HepG2 (cell line): ENCODE data around the gene FANCE. TPM values are rescaled to one million over a fixed set of nuclear protein-coding genes. Genes with fewer than 3 reads are reported as not detected.

Experiments
- ATAC-seq: fragments of 200-7000 bp; cut with Tn5 transposase; 3 replicates; pipeline ENCODE4 v1.9.1; 2020; ENCODE audit warnings: mild to moderate bottlenecking, moderate library complexity
- BruUV-seq: library from RNA; stranded (reverse); fragments of 400-500 nt; replicated peaks from 2 replicates; lab custom pipeline; 2021; lab: Mats Ljungman, UMichigan
- CTCF ChIA-PET: fragments of 300-600 bp; formaldehyde crosslinking; extraction: SDS; loops from one replicate; lab custom pipeline; 2021; ENCODE audit warnings: low total read pairs, inconsistent platforms, low intra/inter-chr PET ratio; lab: Yijun Ruan, JAX
- POLR2A ChIA-PET: fragments of 350-600 bp; sonication (Branson Sonifier 250); formaldehyde crosslinking; loops from one replicate; lab custom pipeline; 2020; ENCODE audit warnings: antibody characterized with exemption, inconsistent platforms; lab: Yijun Ruan, JAX
- DNase-seq: peaks from one replicate; pipeline ENCODE4 v3.0.0-alpha.2; 2015; ENCODE audit warnings: low spot score
- FAIRE-seq: peaks from 3 replicates; lab custom pipeline; 2011; peaks lifted over from hg19 to GRCh38; lab: Jason Lieb, UNC
- H2AFZ ChIP-seq: one replicate; pipeline ENCODE4 v1.6.1; 2011; ENCODE audit warnings: low read length, inconsistent platforms
- H3K27ac ChIP-seq: fragments of 300-600 bp; 3 replicates; pipeline ENCODE4 v1.8.0; 2011; ENCODE audit warnings: mixed run types, mild to moderate bottlenecking, mixed read lengths, low read length, inconsistent platforms; ENCODE audit not compliant: insufficient read depth; ENCODE audit errors: extremely low read length
- H3K27me3 ChIP-seq, 2 experiments: fragments of 200-600 bp in 1 of 2; 2 replicates in 1 of 2; 3 replicates in 1 of 2; pipeline versions ENCODE4 v1.6.0 to v1.8.0; 2011; ENCODE audit warnings: low read length in 2 of 2, mild to moderate bottlenecking in 2 of 2, moderate library complexity in 2 of 2, inconsistent platforms in 1 of 2; ENCODE audit not compliant: insufficient read depth in 2 of 2, control insufficient read depth in 1 of 2
- H3K36me3 ChIP-seq, 2 experiments: fragments of 200-600 bp in 1 of 2; replicated peaks in 1 of 2; 2 replicates in 1 of 2; 3 replicates in 1 of 2; pipeline versions ENCODE4 v1.5.1 to v1.8.0; 2011; ENCODE audit warnings: low read length in 2 of 2, inconsistent platforms in 1 of 2; ENCODE audit not compliant: insufficient read depth in 2 of 2, control insufficient read depth in 1 of 2
- H3K4me1 ChIP-seq: 2 replicates; pipeline ENCODE4 v1.5.1; 2012; ENCODE audit warnings: low read length, inconsistent platforms; ENCODE audit not compliant: insufficient read depth
- H3K4me2 ChIP-seq: 2 replicates; pipeline ENCODE4 v1.6.0; 2011; ENCODE audit warnings: low read depth, low read length, inconsistent platforms
- H3K4me3 ChIP-seq, 3 experiments: fragments of 200-600 bp in 1 of 3; sonication (generic), shearing (Covaris generic) in 1 of 3; replicated peaks in 1 of 3; 2 replicates each; pipeline ENCODE4 v1.5.1; 2011 to 2016; ENCODE audit warnings: low read length in 3 of 3, inconsistent platforms in 2 of 3, low read depth in 2 of 3, mild to moderate bottlenecking in 2 of 3, control low read depth in 1 of 3, mixed read lengths in 1 of 3; ENCODE audit not compliant: insufficient read depth in 1 of 3
- H3K79me2 ChIP-seq: one replicate; pipeline ENCODE4 v1.6.1; 2011; ENCODE audit warnings: low read length, inconsistent platforms; ENCODE audit not compliant: insufficient read depth
- H3K9ac ChIP-seq: 2 replicates; pipeline ENCODE4 v1.6.0; 2011; ENCODE audit warnings: mild to moderate bottlenecking, low read depth, low read length, inconsistent platforms; ENCODE audit not compliant: insufficient read depth
- H3K9me3 ChIP-seq: 2 replicates; pipeline ENCODE4 v1.5.1; 2012; ENCODE audit warnings: mild to moderate bottlenecking, low read length
- H4K20me1 ChIP-seq: 2 replicates; pipeline ENCODE4 v1.6.0; 2011; ENCODE audit warnings: inconsistent platforms, mild to moderate bottlenecking, low read length, moderate library complexity; ENCODE audit not compliant: insufficient read depth
- AKAP8 ChIP-seq: sonication (generic); formaldehyde crosslinking; IDR thresholded peaks from 2 replicates; pipeline ENCODE4 v1.5.1; 2020; ENCODE audit warnings: mild to moderate bottlenecking, missing genetic modification reagents
- CENPX ChIP-seq: sonication (generic); formaldehyde crosslinking; IDR thresholded peaks from 2 replicates; pipeline ENCODE4 v1.9.0; 2021; ENCODE audit warnings: mild to moderate bottlenecking, missing genetic modification reagents, moderate library complexity
- HOXD1 ChIP-seq: sonication (generic); formaldehyde crosslinking; IDR thresholded peaks from 2 replicates; pipeline ENCODE4 v1.5.0; 2020; ENCODE audit warnings: missing genetic modification reagents
- NFYB ChIP-seq: sonication (generic); formaldehyde crosslinking; IDR thresholded peaks from 2 replicates; pipeline ENCODE4 v1.4.0; 2020; ENCODE audit warnings: missing genetic modification reagents
- RAD21 ChIP-seq: fragments of 450-650 bp; formaldehyde crosslinking; IDR thresholded peaks from 2 replicates; pipeline ENCODE4 v1.5.0; 2020; ENCODE audit warnings: mild to moderate bottlenecking
- SKI ChIP-seq: fragments of 450-650 bp; IDR thresholded peaks from one replicate; pipeline ENCODE4 v1.6.1; 2018; ENCODE audit warnings: mild to moderate bottlenecking; ENCODE audit not compliant: partially characterized antibody
- ZBTB8A ChIP-seq: sonication (generic); formaldehyde crosslinking; IDR thresholded peaks from 2 replicates; pipeline ENCODE4 v1.4.0; 2020; ENCODE audit warnings: mild to moderate bottlenecking, low read depth, missing genetic modification reagents, borderline replicate concordance
- ZFP62 ChIP-seq: sonication (generic); formaldehyde crosslinking; IDR thresholded peaks from 2 replicates; pipeline ENCODE4 v1.4.0; 2020; ENCODE audit warnings: missing genetic modification reagents
- ZNF629 ChIP-seq: sonication (generic); formaldehyde crosslinking; conservative IDR thresholded peaks from 2 replicates; pipeline ENCODE4 v1.5.0; 2020; ENCODE audit warnings: missing genetic modification reagents
- ZNF766 ChIP-seq: sonication (generic); formaldehyde crosslinking; IDR thresholded peaks from 2 replicates; pipeline ENCODE4 v1.5.0; 2020; ENCODE audit warnings: missing genetic modification reagents, borderline replicate concordance
- WGBS: methylation state at CpG from one replicate; pipeline ENCODE4 v1.1.6; 2017; ENCODE audit warnings: low lambda C conversion rate; 5-methylcytosine and 5-hydroxymethylcytosine counted together
- in situ Hi-C: cut with HindIII; loops from 2 replicates; pipeline ENCODE4 v1.10.0; 2017; ENCODE audit warnings: low pct_unique_long_range_greater_than_20kb; ENCODE audit not compliant: extremely low pct_ligation_motif_present
- intact Hi-C: fragments of 100-400 bp; cut with micrococcal nuclease; formaldehyde crosslinking; loops from one replicate; pipeline ENCODE4 v1.10.0; 2022; ENCODE audit not compliant: unreplicated experiment
- polyA plus RNA-seq, 8 experiments: library from polyadenylated mRNA; depleted of rRNA in 3 of 8; stranded (reverse) in 7 of 8; unstranded in 1 of 8; fragments of >200 nt; fragmentation: Illumina TruSeq in 4 of 8; extraction: Trizol in 4 of 8; gene quantifications; 2 replicates each; pipeline versions ENCODE4 v1.2.1 to v1.2.3, GENCODE V29; 2011 to 2016; ENCODE audit warnings: low read depth in 4 of 8, missing spikeins in 1 of 8, mixed read lengths in 1 of 8; ENCODE audit not compliant: insufficient read depth in 1 of 8
- total RNA-seq, 5 experiments: library from RNA; depleted of rRNA; stranded (reverse); fragments of >200 nt; fragmentation: Illumina TruSeq; extraction: Trizol; gene quantifications; 2 replicates each; pipeline ENCODE4 v1.2.3, GENCODE V29; 2016; ENCODE audit warnings: low read depth in 1 of 5
- TF ChIP-seq, protein P1 (sequence below): sonication (generic); formaldehyde crosslinking; IDR thresholded peaks from 2 replicates; pipeline ENCODE4 v1.5.1; 2020; ENCODE audit warnings: missing genetic modification reagents, mild to moderate bottlenecking, borderline replicate concordance
- TF ChIP-seq, protein P2 (sequence below): sonication (generic); formaldehyde crosslinking; IDR thresholded peaks from 2 replicates; pipeline ENCODE4 v1.9.0; 2022; ENCODE audit warnings: missing genetic modification reagents, mild to moderate bottlenecking, borderline replicate concordance
- TF ChIP-seq, protein P3 (sequence below): IDR thresholded peaks from 2 replicates; pipeline ENCODE4 v1.6.1; 2016; ENCODE audit warnings: control low read depth

FANCE gene
- total and polyA plus RNA-seq, 2 of the 13 experiments (the other 11 are each of a cell fraction or from before 2014, with no cell fraction given), result 7.1 to 11.2 TPM

DNA sequence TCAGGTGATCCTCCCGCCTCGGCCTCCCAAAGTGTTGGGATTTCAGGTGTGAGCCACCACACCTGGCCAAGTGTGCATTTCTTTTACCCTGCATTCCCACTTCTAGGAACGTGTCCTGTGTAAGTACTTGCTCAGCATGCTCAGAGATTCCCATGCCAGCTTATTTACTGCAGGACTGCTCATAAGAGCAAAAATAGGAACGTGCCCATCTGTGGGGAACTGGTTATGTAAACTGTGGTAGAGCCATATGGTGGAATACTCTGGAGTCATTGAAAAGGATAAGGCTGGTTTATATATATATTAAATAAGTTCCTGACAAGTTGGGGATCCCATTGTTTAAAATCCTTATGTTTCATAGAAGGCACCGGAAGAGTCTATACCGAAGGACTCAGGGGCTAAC, 38.2 kb upstream of the FANCE start:
- H3K4me3 ChIP-seq, result no peak overlapping the region
- ATAC-seq, result no peak
- CTCF ChIA-PET, result no interaction called here

DNA sequence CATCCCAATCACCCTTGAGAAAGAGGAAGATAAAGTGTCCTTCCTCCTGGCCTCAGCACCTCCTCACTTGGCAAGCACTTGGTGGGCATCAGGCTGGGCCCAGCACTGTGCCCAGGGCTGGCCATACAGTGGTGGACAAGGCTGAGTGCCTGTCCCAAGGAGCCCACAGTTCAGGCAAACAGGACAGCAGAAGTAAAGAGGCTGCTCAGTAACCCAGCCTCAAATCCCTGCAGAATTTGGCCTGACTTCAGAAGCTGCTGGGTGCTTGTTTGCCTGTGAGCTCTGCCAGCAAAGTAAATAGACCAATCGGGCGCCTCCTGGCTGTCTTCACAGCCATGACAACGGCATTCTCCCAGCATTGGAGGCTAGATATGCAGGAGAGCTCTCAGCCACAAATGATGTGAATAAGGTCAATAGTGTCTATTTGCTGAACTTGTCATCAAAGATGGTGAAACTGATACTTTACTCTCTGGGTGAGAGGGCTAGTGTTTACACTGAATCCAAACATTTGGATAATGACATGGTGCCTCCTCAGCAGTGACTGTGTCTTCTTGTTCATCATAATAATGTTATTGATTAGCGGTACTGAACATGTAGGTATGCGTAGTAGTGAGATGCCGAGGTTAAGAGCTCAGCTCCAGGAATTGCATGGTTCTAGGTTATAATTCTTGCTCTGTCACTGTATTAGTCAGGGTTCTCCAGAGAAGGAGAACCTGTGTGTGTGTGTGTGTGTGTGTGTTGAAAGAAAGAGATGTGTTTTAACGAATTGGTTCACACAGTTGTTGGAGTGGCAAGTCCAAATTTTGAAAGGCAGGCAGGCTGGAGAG, 36.9 kb upstream of the FANCE start:
- FAIRE-seq (peak; percentile 98), DNase-seq (peak; percentile 99), ATAC-seq (peak; percentile 92)
- Histone ChIP-seq H4K20me1 (peaks cover 3% of the 10 kb centered on the region; the same call in 1 of the 2 replicates), H3K27me3 (no peaks in the 10 kb centered on the region), H2AFZ (no peak overlapping the region), H3K79me2 (no peaks in the 10 kb centered on the region), H3K27ac (peak overlapping the region; percentile 52), H3K4me2 (peak overlapping the region; percentile 50), H3K4me1 (peaks cover 33% of the 10 kb centered on the region), H3K9me3 (no peaks in the 10 kb centered on the region), H3K4me3 (no peak overlapping the region; a peak in 1 of 6 replicates), H3K9ac (no peak overlapping the region), H3K36me3 (peaks cover 2 to 22% of the 10 kb centered on the region in 2 experiments; a peak in 3 of 5 replicates)
- in situ Hi-C loops, result no loop called here
- WGBS, result 3% methylated on average over 7 of the region's 7 CpGs
- BruUV-seq, result no TSS peak
- intact Hi-C loops, result loop anchor here (1.0 kb wide), 8 partner anchors 13 to 118 kb away; partner anchors contain the start of genes DEF6, PPARD and RPL10A
- POLR2A ChIA-PET, result interaction anchor here (0.7 to 1.9 kb wide), 20 partner anchors 13 to 716 kb away, joined by 3 to 18 read pairs (median 4); partner anchors contain the start of genes FANCE, PPARD, RPL10A and ZNF76
- CTCF ChIA-PET, result interaction anchor here (1.0 to 2.2 kb wide), 5 partner anchors 13 to 118 kb away, joined by 3 to 37 read pairs (median 5); partner anchors contain the start of genes DEF6 and PPARD
- TF ChIP-seq HOXD1 (CRISPR knock-in tag) (peak; percentile 96), ZFP62 (CRISPR knock-in tag) (no peak), CENPX (CRISPR knock-in tag) (no peak), ZNF629 (CRISPR knock-in tag) (peak; percentile 45), NFYB (CRISPR knock-in tag) (0 out of 2 replicates have a peak, but pooled peaks have one; percentile 30), AKAP8 (CRISPR knock-in tag) (peak; percentile 82; the same call in 1 of the 2 replicates)
- TF ChIP-seq, protein P1, sequence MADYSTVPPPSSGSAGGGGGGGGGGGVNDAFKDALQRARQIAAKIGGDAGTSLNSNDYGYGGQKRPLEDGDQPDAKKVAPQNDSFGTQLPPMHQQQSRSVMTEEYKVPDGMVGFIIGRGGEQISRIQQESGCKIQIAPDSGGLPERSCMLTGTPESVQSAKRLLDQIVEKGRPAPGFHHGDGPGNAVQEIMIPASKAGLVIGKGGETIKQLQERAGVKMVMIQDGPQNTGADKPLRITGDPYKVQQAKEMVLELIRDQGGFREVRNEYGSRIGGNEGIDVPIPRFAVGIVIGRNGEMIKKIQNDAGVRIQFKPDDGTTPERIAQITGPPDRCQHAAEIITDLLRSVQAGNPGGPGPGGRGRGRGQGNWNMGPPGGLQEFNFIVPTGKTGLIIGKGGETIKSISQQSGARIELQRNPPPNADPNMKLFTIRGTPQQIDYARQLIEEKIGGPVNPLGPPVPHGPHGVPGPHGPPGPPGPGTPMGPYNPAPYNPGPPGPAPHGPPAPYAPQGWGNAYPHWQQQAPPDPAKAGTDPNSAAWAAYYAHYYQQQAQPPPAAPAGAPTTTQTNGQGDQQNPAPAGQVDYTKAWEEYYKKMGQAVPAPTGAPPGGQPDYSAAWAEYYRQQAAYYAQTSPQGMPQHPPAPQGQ (CRISPR knock-in tag), result peak; percentile 87; the same call in 1 of the 2 replicates
- TF ChIP-seq, protein P2, sequence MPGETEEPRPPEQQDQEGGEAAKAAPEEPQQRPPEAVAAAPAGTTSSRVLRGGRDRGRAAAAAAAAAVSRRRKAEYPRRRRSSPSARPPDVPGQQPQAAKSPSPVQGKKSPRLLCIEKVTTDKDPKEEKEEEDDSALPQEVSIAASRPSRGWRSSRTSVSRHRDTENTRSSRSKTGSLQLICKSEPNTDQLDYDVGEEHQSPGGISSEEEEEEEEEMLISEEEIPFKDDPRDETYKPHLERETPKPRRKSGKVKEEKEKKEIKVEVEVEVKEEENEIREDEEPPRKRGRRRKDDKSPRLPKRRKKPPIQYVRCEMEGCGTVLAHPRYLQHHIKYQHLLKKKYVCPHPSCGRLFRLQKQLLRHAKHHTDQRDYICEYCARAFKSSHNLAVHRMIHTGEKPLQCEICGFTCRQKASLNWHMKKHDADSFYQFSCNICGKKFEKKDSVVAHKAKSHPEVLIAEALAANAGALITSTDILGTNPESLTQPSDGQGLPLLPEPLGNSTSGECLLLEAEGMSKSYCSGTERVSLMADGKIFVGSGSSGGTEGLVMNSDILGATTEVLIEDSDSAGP (CRISPR knock-in tag), result peak; percentile 85

More for the DNA sequence above, 38.2 kb upstream of the FANCE start:
- no peaks in the 10 kb centered on the region for H3K9me3 ChIP-seq
- H3K27ac ChIP-seq, result no peak overlapping the region
- no peak for FAIRE-seq
- H4K20me1 ChIP-seq, result peaks cover 3% of the 10 kb centered on the region; the same call in 1 of the 2 replicates
- WGBS, result 93% methylated on average over 6 of the region's 6 CpGs
- intact Hi-C loops, result no loop called here
- H3K4me2 ChIP-seq, result no peak overlapping the region
- no peaks in the 10 kb centered on the region for H3K27me3 ChIP-seq
- peaks cover 1 to 20% of the 10 kb centered on the region in 2 experiments; a peak in 3 of 5 replicates for H3K36me3 ChIP-seq
- no TSS peak for BruUV-seq
- peaks cover 27% of the 10 kb centered on the region for H3K4me1 ChIP-seq
- in situ Hi-C loops, result no loop called here
- H2AFZ ChIP-seq, result no peak overlapping the region
- H3K9ac ChIP-seq, result no peak overlapping the region
- DNase-seq, result no peak
- TF ChIP-seq ZNF766 (no peak), ZBTB8A (CRISPR knock-in tag) (no peak), SKI (no peak), RAD21 (CRISPR knock-in tag) (no peak)
- TF ChIP-seq, protein P3, sequence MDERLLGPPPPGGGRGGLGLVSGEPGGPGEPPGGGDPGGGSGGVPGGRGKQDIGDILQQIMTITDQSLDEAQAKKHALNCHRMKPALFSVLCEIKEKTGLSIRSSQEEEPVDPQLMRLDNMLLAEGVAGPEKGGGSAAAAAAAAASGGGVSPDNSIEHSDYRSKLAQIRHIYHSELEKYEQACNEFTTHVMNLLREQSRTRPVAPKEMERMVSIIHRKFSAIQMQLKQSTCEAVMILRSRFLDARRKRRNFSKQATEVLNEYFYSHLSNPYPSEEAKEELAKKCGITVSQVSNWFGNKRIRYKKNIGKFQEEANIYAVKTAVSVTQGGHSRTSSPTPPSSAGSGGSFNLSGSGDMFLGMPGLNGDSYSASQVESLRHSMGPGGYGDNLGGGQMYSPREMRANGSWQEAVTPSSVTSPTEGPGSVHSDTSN, result no peak
- POLR2A ChIA-PET, result no interaction called here
- no peaks in the 10 kb centered on the region for H3K79me2 ChIP-seq
